ENCODE results near the gene UBL4A. TPM values are rescaled to one million over a fixed set of nuclear protein-coding genes. Genes with fewer than 3 reads are reported as not detected.

Gene UBL4A
- total and polyA plus RNA-seq, 2 of the 13 experiments (the other 11 are each of a cell fraction or from before 2014, with no cell fraction given) = 16.8 to 25.5 TPM

- no peak for TF ChIP-seq ZBTB46 (CRISPR knock-in tag; IDR thresholded peaks at IDR 0.05; ENCODE audit: borderline replicate concordance)
Observed at GRCh38 chrX:154476821-154477220, 9.6 kb downstream of the UBL4A start (continued).

GRCh38 chrX:154473683-154474082 is 12.7 kb downstream of the UBL4A start:
- H3K9ac ChIP-seq (ENCODE audit: insufficient read depth, low read depth, low read length) = no peak overlapping the region
- no peak for TF ChIP-seq CENPX (CRISPR knock-in tag; IDR thresholded peaks at IDR 0.05)
- no peak for TF ChIP-seq CEBPG (CRISPR knock-in tag; IDR thresholded peaks at IDR 0.05)
- TF ChIP-seq ATF4 (CRISPR knock-in tag; IDR thresholded peaks at IDR 0.05) = no peak
- no peak for TF ChIP-seq KAT2B (IDR thresholded peaks at IDR 0.05; ENCODE audit: borderline replicate concordance, low read depth, low read length)
- no peak for TF ChIP-seq MAX (IDR thresholded peaks at IDR 0.05)
- TF ChIP-seq PHF5A (CRISPR knock-in tag; IDR thresholded peaks at IDR 0.05; ENCODE audit: low read depth, unreplicated experiment) = no peak
- TF ChIP-seq CREB1 (IDR thresholded peaks at IDR 0.05) = no peak
- TF ChIP-seq CREB1 (CRISPR knock-in tag; IDR thresholded peaks at IDR 0.05) = no peak
- H3K27ac ChIP-seq (ENCODE audit: extremely low read length, insufficient read depth, low read length) = no peak overlapping the region
- no peaks in the 10 kb centered on the region for H3K9me3 ChIP-seq (ENCODE audit: low read length)
- ChIA-PET POLR2A (interaction anchor here (1.3 to 1.4 kb wide), 2 partner anchors 17 to 76 kb away, joined by 3 to 4 read pairs; partner anchors contain the start of gene SLC10A3), CTCF (ENCODE audit: low intra/inter-chr PET ratio, low total read pairs) (no interaction called here)
- H3K4me2 ChIP-seq (ENCODE audit: low read depth, low read length) = no peak overlapping the region
- no peak overlapping the region for H3K4me3 ChIP-seq (replicated peaks in 1 of 3; ENCODE audit: insufficient read depth in 1 of 3, low read depth in 2 of 3, low read length in 3 of 3)
- peaks cover 20% of the 10 kb centered on the region for H3K4me1 ChIP-seq (ENCODE audit: insufficient read depth, low read length)
- H4K20me1 ChIP-seq (ENCODE audit: insufficient read depth, low read length) = no peaks in the 10 kb centered on the region
- in situ Hi-C loops (cut with HindIII; ENCODE audit: extremely low pct_ligation_motif_present, low pct_unique_long_range_greater_than_20kb) = no loop called here
- H2AFZ ChIP-seq (ENCODE audit: low read length) = no peak overlapping the region
- no TSS peak for BruUV-seq (replicated peaks)
- no peaks in the 10 kb centered on the region for H3K79me2 ChIP-seq (ENCODE audit: insufficient read depth, low read length)
- FAIRE-seq = no peak
- ATAC-seq = no peak
- WGBS (ENCODE audit: low lambda C conversion rate) = 96% methylated on average over 4 of the region's 7 CpGs
- DNase-seq (ENCODE audit: low spot score) = no peak
- peaks cover 2 to 3% of the 10 kb centered on the region in 2 experiments; a peak in 1 of 5 replicates for H3K36me3 ChIP-seq (replicated peaks in 1 of 2; ENCODE audit: control insufficient read depth in 1 of 2, insufficient read depth in 2 of 2, low read length in 2 of 2)
- no peaks in the 10 kb centered on the region for H3K27me3 ChIP-seq (ENCODE audit: control insufficient read depth in 1 of 2, insufficient read depth in 2 of 2, low read length in 2 of 2)
- intact Hi-C loops (cut with micrococcal nuclease; ENCODE audit: unreplicated experiment) = no loop called here
